DMS53 treated with DMSO at 0.1 percent for 48 hours (cell line): ENCODE measurements around the gene KCTD7.
A peak's percentile ranks its signal among the peaks of the same experiment; 100 is the strongest.
"Not testable (repeated sequence)": the region's sequence is repeated elsewhere in the genome, so short reads cannot be mapped to it uniquely, and the experiment has no call there.

ENCODE experiments used
- DNase-seq: peaks from one replicate; lab custom pipeline; 2025; ENCODE audit not compliant: unreplicated experiment; lab: John Stamatoyannopoulos, UW

KCTD7 gene

GRCh38 chr7:66651026-66651425 is 22.3 kb downstream of the KCTD7 start:
- not testable (repeated sequence) for DNase-seq

DNA sequence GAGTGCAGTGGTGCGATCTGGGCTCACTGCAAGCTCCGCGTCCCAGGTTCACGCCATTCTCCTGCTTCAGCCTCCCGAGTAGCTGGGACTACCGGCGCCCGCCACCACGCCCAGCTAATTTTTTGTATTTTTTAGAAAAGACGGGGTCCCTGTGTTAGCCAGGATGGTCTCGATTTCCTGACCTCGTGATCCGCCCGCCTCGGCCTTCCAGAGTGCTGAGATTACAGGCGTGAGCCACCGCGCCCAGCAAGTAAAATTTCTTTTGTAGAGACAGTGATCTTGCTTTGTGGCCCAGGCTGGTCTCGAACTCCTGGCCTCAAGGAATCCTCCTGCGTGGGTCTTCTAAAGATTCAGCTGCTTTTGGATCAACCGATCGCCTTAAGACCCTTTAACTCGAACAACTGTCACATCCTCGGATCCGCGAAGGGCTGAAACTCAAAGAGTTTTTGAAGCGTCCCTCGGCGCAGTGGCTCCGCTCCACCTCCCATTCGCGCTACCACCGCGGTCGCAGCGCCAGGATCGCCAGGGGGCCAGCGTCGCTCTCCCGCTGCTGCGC is 25.1 kb downstream of the KCTD7 start:
- DNase-seq = not testable (repeated sequence)

GRCh38 chr7:66654275-66655112 is 25.8 kb downstream of the KCTD7 start:
- peak; percentile 96 for DNase-seq

DNA sequence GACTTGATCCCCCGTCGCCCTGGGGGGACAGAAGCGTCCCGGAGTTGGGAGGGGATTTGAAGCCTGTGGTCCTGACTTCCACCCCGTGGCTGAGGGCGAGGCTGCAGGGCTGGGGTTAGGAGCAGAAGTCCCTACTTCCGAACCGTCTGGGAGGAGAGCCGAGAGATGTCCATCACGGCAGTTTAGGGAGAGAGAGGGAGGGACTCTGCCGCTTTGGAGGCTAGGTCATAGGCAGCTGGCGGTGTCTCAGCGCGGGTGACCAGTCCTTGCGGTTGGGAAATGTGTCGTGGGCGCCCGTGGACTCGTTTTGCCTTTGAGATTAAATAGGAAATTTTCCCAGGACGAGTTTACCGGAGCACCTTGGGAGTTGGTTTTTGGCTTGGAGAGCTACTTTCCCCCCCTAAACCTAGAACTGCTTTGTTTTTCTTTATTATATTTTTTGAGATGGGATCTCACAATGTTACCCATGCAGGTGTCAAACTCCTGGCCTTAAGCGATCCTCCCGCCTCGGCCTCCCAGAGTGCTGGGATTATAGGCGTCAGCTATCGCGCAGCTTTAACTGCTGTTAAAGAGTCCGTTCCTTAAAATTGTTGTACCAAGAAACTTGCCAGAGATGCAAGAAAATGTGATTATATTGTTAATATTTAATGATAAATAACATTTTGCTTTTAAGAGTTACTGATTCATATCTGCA is 26.6 kb downstream of the KCTD7 start:
- not testable (repeated sequence) for DNase-seq

DNA sequence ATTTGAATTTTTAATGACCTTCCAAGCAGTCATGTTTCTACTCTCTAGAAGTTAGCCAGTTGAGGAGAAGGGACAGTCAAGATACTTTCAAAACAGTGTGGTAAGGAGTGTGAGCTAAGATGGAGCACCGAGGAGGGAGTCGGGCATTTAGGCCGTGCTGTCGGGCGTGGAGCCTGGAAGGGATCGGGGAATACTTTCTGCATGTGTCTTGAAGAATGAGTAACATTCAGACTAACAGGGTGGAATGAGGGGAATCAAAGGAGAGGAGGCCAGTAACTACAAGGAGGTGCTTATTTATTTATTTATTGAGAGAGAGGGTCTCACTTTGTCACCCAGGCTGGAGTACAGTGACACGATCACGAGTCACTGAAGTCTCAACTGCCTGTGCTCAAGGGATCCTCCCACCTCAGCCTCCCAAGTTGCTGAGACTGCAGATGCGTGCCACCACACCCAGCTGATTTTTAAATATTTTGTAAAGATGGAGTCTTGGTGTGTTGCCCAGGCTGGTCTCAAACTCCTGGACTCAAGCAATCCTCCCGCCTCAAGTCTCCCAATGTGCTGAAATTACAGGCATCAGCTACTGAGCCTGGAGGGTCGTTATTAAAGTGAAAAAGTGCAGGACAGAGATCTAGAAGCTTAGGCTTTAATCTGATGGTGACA is 27.3 kb downstream of the KCTD7 start:
- not testable (repeated sequence) for DNase-seq

- DNase-seq = no peak
These were observed 29.1 kb downstream of the KCTD7 start for GRCh38 chr7:66657798-66658197.

- no peak for DNase-seq
These were observed 34.1 kb downstream of the KCTD7 start for GRCh38 chr7:66662646-66663264.

- DNase-seq = no peak
These were observed 36.1 kb downstream of the KCTD7 start for GRCh38 chr7:66664590-66665293.

GRCh38 chr7:66666313-66666952 is 37.8 kb downstream of the KCTD7 start:
- no peak for DNase-seq

- DNase-seq = no peak
These were observed 38.5 kb downstream of the KCTD7 start for GRCh38 chr7:66667023-66667728.

- no peak for DNase-seq
These were observed 39.4 kb downstream of the KCTD7 start for GRCh38 chr7:66668112-66668511.

DNA sequence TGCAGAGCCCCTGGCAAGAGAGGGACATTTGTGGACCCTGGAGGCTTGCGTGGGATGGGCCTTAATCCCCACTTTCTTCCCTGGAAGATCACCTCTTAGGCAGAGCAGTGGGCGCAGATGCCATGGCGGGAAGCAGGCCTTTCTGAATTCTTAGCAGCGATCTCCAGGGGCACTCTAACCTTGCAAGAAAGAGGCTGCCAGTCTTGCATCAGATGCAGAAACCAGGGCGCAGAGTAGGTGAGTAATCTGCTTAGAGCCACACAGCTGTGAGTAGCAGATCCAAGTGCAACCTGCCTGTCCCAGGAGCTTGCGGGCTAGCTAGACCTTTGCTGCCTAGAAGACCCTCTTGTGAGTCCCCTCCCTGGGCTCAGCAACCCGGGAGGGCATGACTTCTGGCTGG is 40.0 kb downstream of the KCTD7 start:
- DNase-seq = no peak

DNA sequence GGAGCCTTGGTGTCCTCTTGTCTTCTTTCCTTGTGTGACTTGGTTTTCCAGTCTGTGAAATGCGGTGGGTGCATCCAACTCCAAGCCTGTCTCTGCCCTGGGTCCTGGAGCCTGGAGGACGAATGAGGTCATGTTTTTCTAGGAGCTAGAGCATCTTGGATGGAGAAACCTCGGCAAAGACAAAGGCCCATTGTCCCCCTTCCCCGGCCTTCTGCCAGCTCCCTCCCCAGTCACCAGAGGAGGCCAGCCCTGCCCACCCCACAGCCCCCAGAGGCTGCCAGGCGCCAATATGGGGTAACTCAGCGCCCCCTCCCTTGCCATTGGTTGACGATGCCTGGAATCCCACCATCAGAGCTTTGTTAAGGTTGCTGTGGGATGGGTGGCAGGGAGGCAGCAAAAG is 40.4 kb downstream of the KCTD7 start:
- DNase-seq = no peak

- no peak for DNase-seq
These were observed 40.8 kb downstream of the KCTD7 start for GRCh38 chr7:66669496-66669895.

DNA sequence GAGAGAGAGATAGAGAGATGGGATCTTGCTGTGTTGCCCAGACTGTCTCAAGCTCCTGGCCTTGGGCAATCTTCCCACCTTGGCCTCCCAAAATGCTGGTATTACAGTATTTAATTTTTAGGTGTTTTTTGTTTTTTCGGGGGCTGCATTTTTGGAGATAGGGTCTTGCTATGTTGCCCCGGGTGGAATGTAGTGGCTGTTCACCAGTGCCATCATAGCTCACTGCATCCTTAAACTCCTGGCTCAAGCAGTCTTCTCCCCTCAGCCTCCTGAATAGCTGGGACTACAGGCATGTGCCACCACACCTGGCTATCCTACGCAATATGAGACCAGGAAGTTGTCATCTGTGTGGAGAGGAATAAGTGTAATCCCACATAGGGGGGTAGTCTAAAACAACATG is 42.4 kb downstream of the KCTD7 start:
- no peak for DNase-seq

GRCh38 chr7:66671486-66671885 is 42.8 kb downstream of the KCTD7 start:
- DNase-seq = not testable (repeated sequence)

GRCh38 chr7:66672432-66673123 is 43.9 kb downstream of the KCTD7 start:
- not testable (repeated sequence) for DNase-seq

GRCh38 chr7:66673124-66673640 is 44.5 kb downstream of the KCTD7 start:
- not testable (repeated sequence) for DNase-seq
